Caco-2 (cell line): ENCODE data around the gene RIPK3. TPM values are rescaled to one million over a fixed set of nuclear protein-coding genes. Genes with fewer than 3 reads are reported as not detected.

Source experiments
- BruUV-seq: library from RNA; stranded (reverse); fragments of 400-500 nt; replicated peaks from 2 replicates; lab custom pipeline; 2021; lab: Mats Ljungman, UMichigan
- CTCF ChIA-PET: fragments of 300-600 bp; sonication (Branson Sonifier 250); formaldehyde crosslinking; loops from one replicate; lab custom pipeline; 2022; ENCODE audit warnings: antibody characterized with exemption; lab: Charles Lee
- POLR2A ChIA-PET: fragments of 300-600 bp; sonication (Branson Sonifier 250); formaldehyde crosslinking; loops from one replicate; lab custom pipeline; 2022; ENCODE audit warnings: antibody characterized with exemption; lab: Charles Lee
- DNase-seq, 2 experiments: peaks; one replicate each; pipeline versions ENCODE4 v3.0.0 to v3.0.0-alpha.2; 2020 to 2022
- H3K27me3 ChIP-seq: replicated peaks from 2 replicates; pipeline ENCODE4 v1.6.0; 2011; ENCODE audit warnings: low read length; ENCODE audit not compliant: control insufficient read depth, insufficient read depth
- H3K36me3 ChIP-seq: 2 replicates; pipeline ENCODE4 v1.5.1; 2011; ENCODE audit warnings: low read length; ENCODE audit not compliant: control insufficient read depth, insufficient read depth
- H3K4me1 ChIP-seq: fragments of 250-450 bp; sonication (Bioruptor Pico); 2 replicates; pipeline ENCODE4 v1.5.1; 2020; ENCODE audit warnings: mild to moderate bottlenecking
- H3K4me3 ChIP-seq: 2 replicates; pipeline ENCODE4 v1.5.1; 2011; ENCODE audit warnings: low read depth, mild to moderate bottlenecking, control low read depth, low read length
- H3K9me3 ChIP-seq: fragments of 250-450 bp; sonication (Bioruptor Pico); 2 replicates; pipeline ENCODE4 v1.5.1; 2020; ENCODE audit warnings: mild to moderate bottlenecking, moderate library complexity
- H3K27ac Mint-ChIP-seq: one replicate; pipeline ENCODE4 v1.8.0; 2022; ENCODE audit warnings: mixed read lengths; ENCODE audit not compliant: unreplicated experiment
- H3K27me3 Mint-ChIP-seq: one replicate; pipeline ENCODE4 v1.8.0; 2022; ENCODE audit warnings: mixed read lengths; ENCODE audit not compliant: insufficient read depth, unreplicated experiment
- H3K36me3 Mint-ChIP-seq: one replicate; pipeline ENCODE4 v1.8.0; 2022; ENCODE audit warnings: mild to moderate bottlenecking, mixed read lengths; ENCODE audit not compliant: insufficient read depth, unreplicated experiment
- H3K4me1 Mint-ChIP-seq: one replicate; pipeline ENCODE4 v1.8.0; 2022; ENCODE audit warnings: low read depth, mixed read lengths; ENCODE audit not compliant: unreplicated experiment
- H3K4me3 Mint-ChIP-seq: one replicate; pipeline ENCODE4 v1.8.0; 2022; ENCODE audit warnings: mild to moderate bottlenecking, moderate library complexity, mixed read lengths; ENCODE audit not compliant: unreplicated experiment
- H3K9me3 Mint-ChIP-seq: one replicate; pipeline ENCODE4 v1.8.0; 2022; ENCODE audit warnings: mixed read lengths; ENCODE audit not compliant: unreplicated experiment
- CTCF ChIP-seq, 2 experiments: fragments of 200-600 bp in 1 of 2; IDR thresholded peaks; 1 replicate in 1 of 2; 2 replicates in 1 of 2; pipeline versions ENCODE4 v1.5.1 to v1.8.0; 2011 to 2022; ENCODE audit warnings: antibody characterized with exemption in 1 of 2, control low read depth in 1 of 2, inconsistent platforms in 1 of 2, low read depth in 1 of 2, low read length in 1 of 2, mild to moderate bottlenecking in 1 of 2, moderate library complexity in 1 of 2; ENCODE audit not compliant: insufficient read depth in 1 of 2, severe bottlenecking in 1 of 2, unreplicated experiment in 1 of 2
- intact Hi-C: fragments of 100-400 bp; cut with micrococcal nuclease; formaldehyde crosslinking; loops from one replicate; pipeline ENCODE4 v1.10.0; 2022; ENCODE audit not compliant: unreplicated experiment
- total RNA-seq: library from RNA; stranded (reverse); gene quantifications from 2 replicates; pipeline ENCODE4 v1.2.3, GENCODE V29; 2022

Gene RIPK3
- total RNA-seq, 1 experiment from 2014 or later: 1.5 TPM

DNA sequence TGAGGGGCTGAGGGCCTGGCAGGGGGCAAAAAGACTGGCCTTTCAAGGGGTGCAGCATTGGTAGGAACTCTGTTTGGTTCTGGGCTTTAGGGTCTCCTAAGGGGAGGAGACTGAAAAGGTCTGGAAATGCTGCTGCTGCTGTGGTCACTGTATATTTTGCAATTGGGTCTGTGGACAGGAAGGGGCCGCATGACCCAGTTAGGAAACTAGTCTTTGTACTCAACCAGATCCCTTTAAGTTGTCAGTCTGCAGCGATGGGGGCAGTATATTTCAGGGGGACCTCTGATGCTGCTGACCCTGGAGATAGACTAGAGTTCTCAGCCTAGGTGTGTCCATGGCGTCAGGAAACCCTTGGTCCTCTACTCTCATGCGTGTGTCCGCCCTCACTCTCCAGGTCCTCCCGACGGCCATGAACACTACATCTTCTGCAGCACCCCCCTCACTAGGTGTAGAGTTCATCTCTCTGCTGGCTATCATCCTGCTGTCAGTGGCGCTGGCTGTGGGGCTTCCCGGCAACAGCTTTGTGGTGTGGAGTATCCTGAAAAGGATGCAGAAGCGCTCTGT lies 24.5 kb downstream of the RIPK3 start:
- Mint-ChIP-seq H3K9me3 (no peaks in the 10 kb centered on the region), H3K27me3 (peaks cover 13% of the 10 kb centered on the region), H3K4me1 (peaks cover 6% of the 10 kb centered on the region), H3K4me3 (peak overlapping the region; percentile 60), H3K27ac (no peak overlapping the region), H3K36me3 (peaks cover 16% of the 10 kb centered on the region)
- no peaks in the 10 kb centered on the region for H3K9me3 ChIP-seq
- CTCF ChIA-PET: interaction anchor here (1.1 to 1.4 kb wide), 3 partner anchors 8 to 73 kb away, joined by 3 to 18 read pairs (median 5); partner anchors contain the start of genes CIDEB and TINF2
- no peaks in the 10 kb centered on the region for H3K36me3 ChIP-seq
- DNase-seq: no peak
- intact Hi-C loops: no loop called here
- no peak for TF ChIP-seq CTCF (IDR thresholded peaks at IDR 0.05; ENCODE audit: insufficient read depth in 1 of 2, low read depth in 1 of 2, low read length in 1 of 2, severe bottlenecking in 1 of 2, unreplicated experiment in 1 of 2)
- H3K4me3 ChIP-seq: no peak overlapping the region
- no TSS peak for BruUV-seq
- H3K27me3 ChIP-seq: no peaks in the 10 kb centered on the region
- peaks cover 14% of the 10 kb centered on the region for H3K4me1 ChIP-seq
- POLR2A ChIA-PET: no interaction called here

DNA sequence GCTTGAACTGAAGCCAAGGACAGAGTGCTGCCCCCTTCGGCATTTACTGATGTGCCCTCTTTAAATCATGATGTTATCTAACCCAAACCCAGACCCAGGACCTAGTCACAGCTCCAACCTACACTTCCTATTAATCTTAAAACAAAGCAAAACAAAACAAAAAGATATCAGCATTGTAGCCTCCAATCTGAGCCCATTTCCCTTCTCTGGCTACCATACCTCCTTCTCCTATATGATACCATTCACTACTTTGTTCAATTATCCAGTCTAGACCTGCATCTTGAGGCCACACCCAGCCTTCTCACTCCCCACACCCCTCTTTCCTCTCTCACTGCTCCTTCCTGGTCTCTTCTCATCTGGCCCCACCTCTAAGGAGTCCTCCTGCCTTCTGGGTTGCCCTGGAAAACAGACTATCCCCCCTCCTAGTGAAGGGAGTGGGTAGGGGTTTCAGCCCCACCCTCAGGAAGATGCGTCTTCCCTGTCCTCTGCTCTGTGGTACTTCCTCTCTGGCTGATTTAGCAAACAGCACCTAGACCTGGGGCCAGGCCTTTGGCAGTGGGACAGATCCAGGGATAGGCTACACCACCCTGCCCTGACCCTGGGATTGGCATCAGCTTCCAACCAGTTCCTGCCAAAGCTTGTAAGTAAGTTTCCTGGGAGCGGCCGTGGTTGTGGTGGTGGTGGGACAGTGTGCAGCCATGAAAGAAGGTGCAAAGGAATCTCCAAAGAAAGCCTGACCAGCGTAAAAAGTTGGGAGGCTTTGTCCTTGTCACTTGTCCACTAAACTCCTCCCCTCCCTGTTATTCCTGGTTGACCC lies 25.2 kb downstream of the RIPK3 start:
- Histone ChIP-seq H3K36me3 (no peaks in the 10 kb centered on the region), H3K4me3 (no peak overlapping the region), H3K4me1 (peaks cover 14% of the 10 kb centered on the region), H3K9me3 (no peaks in the 10 kb centered on the region), H3K27me3 (no peaks in the 10 kb centered on the region)
- Mint-ChIP-seq H3K9me3 (no peaks in the 10 kb centered on the region), H3K4me3 (no peak overlapping the region), H3K4me1 (peaks cover 6% of the 10 kb centered on the region), H3K27ac (no peak overlapping the region), H3K36me3 (peaks cover 17% of the 10 kb centered on the region), H3K27me3 (peaks cover 8% of the 10 kb centered on the region)
- BruUV-seq: no TSS peak
- ChIA-PET POLR2A (no interaction called here), CTCF (interaction anchor here (1.1 kb wide), 1 partner anchor 52 kb away, joined by 5 read pairs; no protein-coding TSS in a partner anchor)
- no peak for DNase-seq
- no peak for TF ChIP-seq CTCF (IDR thresholded peaks at IDR 0.05; ENCODE audit: insufficient read depth in 1 of 2, low read depth in 1 of 2, low read length in 1 of 2, severe bottlenecking in 1 of 2, unreplicated experiment in 1 of 2)
- intact Hi-C loops: no loop called here

- intact Hi-C loops: no loop called here
- peaks cover 21% of the 10 kb centered on the region for H3K36me3 Mint-ChIP-seq
- no peak overlapping the region for H3K4me3 Mint-ChIP-seq
- Histone ChIP-seq H3K36me3 (no peaks in the 10 kb centered on the region), H3K9me3 (no peaks in the 10 kb centered on the region), H3K4me1 (peaks cover 14% of the 10 kb centered on the region), H3K27me3 (no peaks in the 10 kb centered on the region), H3K4me3 (no peak overlapping the region)
- H3K4me1 Mint-ChIP-seq: peaks cover 6% of the 10 kb centered on the region
- H3K27ac Mint-ChIP-seq: no peak overlapping the region
- BruUV-seq: TSS peak; percentile 17
- CTCF ChIA-PET: no interaction called here
- TF ChIP-seq CTCF (IDR thresholded peaks at IDR 0.05; ENCODE audit: insufficient read depth in 1 of 2, low read depth in 1 of 2, low read length in 1 of 2, severe bottlenecking in 1 of 2, unreplicated experiment in 1 of 2): no peak
- POLR2A ChIA-PET: no interaction called here
- DNase-seq: no peak
- H3K9me3 Mint-ChIP-seq: no peaks in the 10 kb centered on the region
- peaks cover 3% of the 10 kb centered on the region for H3K27me3 Mint-ChIP-seq
Observed at GRCh38 chr14:24313913-24314312, 25.9 kb downstream of the RIPK3 start.
